GM21360 (cell line): ENCODE data around the gene TMEM181.

ENCODE experiments used
- ATAC-seq: cut with Tn5 transposase; IDR thresholded peaks from one replicate; pipeline ENCODE4 v1.9.1; 2021; ENCODE audit warnings: mild to moderate bottlenecking, moderate library complexity; ENCODE audit not compliant: unreplicated experiment

TMEM181 gene

GRCh38 chr6:158561321-158561884, 1.5 kb downstream of the TMEM181 start:
- no peak for ATAC-seq

- no peak for ATAC-seq
These were observed 2.0 kb downstream of the TMEM181 start for GRCh38 chr6:158561938-158562337.

GRCh38 chr6:158564243-158565121, 4.6 kb downstream of the TMEM181 start:
- ATAC-seq = no peak

GRCh38 chr6:158565122-158565429, 5.2 kb downstream of the TMEM181 start:
- ATAC-seq = no peak

GRCh38 chr6:158565482-158566040, 5.7 kb downstream of the TMEM181 start:
- no peak for ATAC-seq

GRCh38 chr6:158566207-158566818, 6.4 kb downstream of the TMEM181 start:
- no peak for ATAC-seq

- no peak for ATAC-seq
These were observed 7.3 kb downstream of the TMEM181 start for GRCh38 chr6:158567152-158567551.

- ATAC-seq = no peak
These were observed 8.0 kb downstream of the TMEM181 start for GRCh38 chr6:158567871-158568401.

GRCh38 chr6:158568549-158568948, 8.7 kb downstream of the TMEM181 start:
- no peak for ATAC-seq

- ATAC-seq = no peak
These were observed 9.1 kb downstream of the TMEM181 start for GRCh38 chr6:158569036-158569435.

GRCh38 chr6:158570681-158570962, 10.7 kb downstream of the TMEM181 start:
- no peak for ATAC-seq

GRCh38 chr6:158571826-158572652, 12.1 kb downstream of the TMEM181 start:
- ATAC-seq = no peak

GRCh38 chr6:158572653-158573541, 13.0 kb downstream of the TMEM181 start:
- no peak for ATAC-seq

GRCh38 chr6:158573542-158573931, 13.6 kb downstream of the TMEM181 start:
- ATAC-seq = no peak

GRCh38 chr6:158574800-158575199, 14.9 kb downstream of the TMEM181 start:
- no peak for ATAC-seq

- ATAC-seq = no peak
These were observed 15.7 kb downstream of the TMEM181 start for GRCh38 chr6:158575550-158575949.

GRCh38 chr6:158584236-158584651, 24.4 kb downstream of the TMEM181 start:
- no peak for ATAC-seq

- ATAC-seq = no peak
These were observed 26.8 kb downstream of the TMEM181 start for GRCh38 chr6:158586652-158587051.

- no peak for ATAC-seq
These were observed 29.5 kb downstream of the TMEM181 start for GRCh38 chr6:158589366-158589765.
